AG04450 (cell line): Measurements from ENCODE around the gene KLHL29. TPM values are rescaled to one million over a fixed set of nuclear protein-coding genes. Genes with fewer than 3 reads are reported as not detected.

Source experiments
- CTCF ChIA-PET: fragments of 300-600, 350-600 bp; formaldehyde crosslinking; extraction: SDS; loops from one replicate; lab custom pipeline; 2022; ENCODE audit warnings: antibody characterized with exemption, inconsistent platforms; lab: Charles Lee
- POLR2A ChIA-PET: fragments of 350-600 bp; formaldehyde crosslinking; extraction: SDS; loops from one replicate; lab custom pipeline; 2021; ENCODE audit warnings: antibody characterized with exemption, inconsistent platforms; lab: Yijun Ruan, JAX
- DNase-seq: peaks from one replicate; pipeline ENCODE4 v3.0.0-alpha.2; 2011; ENCODE audit warnings: low read depth, low spot score
- H3K27ac ChIP-seq: one replicate; pipeline ENCODE4 v1.5.1; 2012; ENCODE audit warnings: low read depth, low read length, control low read depth
- H3K27me3 ChIP-seq: one replicate; pipeline ENCODE4 v1.6.0; 2012; ENCODE audit warnings: low read length; ENCODE audit not compliant: control insufficient read depth, insufficient read depth
- H3K4me3 ChIP-seq: 2 replicates; pipeline ENCODE4 v1.5.1; 2011; ENCODE audit warnings: mild to moderate bottlenecking, low read depth, low read length, control low read depth
- H3K9me3 ChIP-seq: 2 replicates; pipeline ENCODE4 v1.5.1; 2012; ENCODE audit warnings: low read length; ENCODE audit not compliant: control insufficient read depth, insufficient read depth
- polyA plus RNA-seq: library from polyadenylated mRNA; depleted of rRNA; stranded (reverse); fragments of >200 nt; gene quantifications from 2 replicates; pipeline ENCODE4 v1.2.3, GENCODE V29; 2011
- TF ChIP-seq, protein P1 (sequence below): IDR thresholded peaks from 2 replicates; pipeline ENCODE4 v1.5.1; 2011; ENCODE audit warnings: low read depth, low read length, control low read depth, inconsistent platforms

KLHL29 gene
- polyA plus RNA-seq, 1 experiment: 3.6 TPM

DNA sequence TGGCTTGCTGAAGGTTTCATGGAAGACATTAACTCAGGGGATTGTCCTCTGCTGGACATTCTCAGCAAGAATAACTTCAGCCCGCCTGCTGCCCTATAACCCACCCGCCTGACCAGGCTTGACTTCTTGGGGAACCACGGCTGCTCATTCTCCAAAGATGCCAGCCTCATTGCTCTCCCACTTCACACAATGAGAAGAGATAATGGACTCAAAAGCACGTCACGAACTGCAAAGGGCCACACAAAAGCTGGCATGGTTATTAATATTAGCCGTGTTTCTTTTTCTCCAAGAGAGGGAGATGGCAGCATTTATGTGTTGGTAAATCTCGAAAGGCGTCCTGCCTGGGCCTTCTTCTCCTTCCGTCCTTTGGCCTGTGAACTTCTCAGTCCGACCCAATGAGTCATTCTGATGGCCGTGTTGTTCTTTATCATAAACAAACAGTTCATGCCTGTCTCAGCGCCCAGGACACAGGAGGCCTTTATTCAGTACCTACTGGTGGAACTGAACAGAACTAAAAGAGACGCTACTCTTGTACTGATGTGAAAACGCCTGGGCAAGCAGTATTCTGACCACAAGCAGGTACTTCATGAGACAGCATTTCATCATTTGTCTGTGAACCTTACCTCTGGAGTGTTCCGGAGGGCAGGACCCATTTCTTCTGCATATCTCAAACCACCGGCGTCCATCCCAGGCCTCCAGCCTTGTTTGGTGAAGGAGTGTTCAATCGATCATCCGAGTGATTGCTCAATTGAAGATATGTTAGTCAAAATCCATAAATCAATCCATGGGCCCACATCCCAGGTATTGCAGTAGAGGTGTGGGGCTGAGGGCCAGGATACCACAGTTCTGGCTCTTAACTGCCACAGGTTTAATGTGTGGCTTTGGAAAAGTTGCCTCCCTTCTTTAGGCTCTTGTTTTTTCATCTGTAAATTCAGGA, 25.1 kb upstream of the KLHL29 start:
- TF ChIP-seq, protein P1, sequence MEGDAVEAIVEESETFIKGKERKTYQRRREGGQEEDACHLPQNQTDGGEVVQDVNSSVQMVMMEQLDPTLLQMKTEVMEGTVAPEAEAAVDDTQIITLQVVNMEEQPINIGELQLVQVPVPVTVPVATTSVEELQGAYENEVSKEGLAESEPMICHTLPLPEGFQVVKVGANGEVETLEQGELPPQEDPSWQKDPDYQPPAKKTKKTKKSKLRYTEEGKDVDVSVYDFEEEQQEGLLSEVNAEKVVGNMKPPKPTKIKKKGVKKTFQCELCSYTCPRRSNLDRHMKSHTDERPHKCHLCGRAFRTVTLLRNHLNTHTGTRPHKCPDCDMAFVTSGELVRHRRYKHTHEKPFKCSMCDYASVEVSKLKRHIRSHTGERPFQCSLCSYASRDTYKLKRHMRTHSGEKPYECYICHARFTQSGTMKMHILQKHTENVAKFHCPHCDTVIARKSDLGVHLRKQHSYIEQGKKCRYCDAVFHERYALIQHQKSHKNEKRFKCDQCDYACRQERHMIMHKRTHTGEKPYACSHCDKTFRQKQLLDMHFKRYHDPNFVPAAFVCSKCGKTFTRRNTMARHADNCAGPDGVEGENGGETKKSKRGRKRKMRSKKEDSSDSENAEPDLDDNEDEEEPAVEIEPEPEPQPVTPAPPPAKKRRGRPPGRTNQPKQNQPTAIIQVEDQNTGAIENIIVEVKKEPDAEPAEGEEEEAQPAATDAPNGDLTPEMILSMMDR: no peak
- Histone ChIP-seq H3K9me3 (no peaks in the 10 kb centered on the region), H3K4me3 (no peak overlapping the region), H3K27me3 (peaks cover 15% of the 10 kb centered on the region), H3K27ac (no peak overlapping the region)
- ChIA-PET POLR2A (no interaction called here), CTCF (no interaction called here)
- no peak for DNase-seq

DNA sequence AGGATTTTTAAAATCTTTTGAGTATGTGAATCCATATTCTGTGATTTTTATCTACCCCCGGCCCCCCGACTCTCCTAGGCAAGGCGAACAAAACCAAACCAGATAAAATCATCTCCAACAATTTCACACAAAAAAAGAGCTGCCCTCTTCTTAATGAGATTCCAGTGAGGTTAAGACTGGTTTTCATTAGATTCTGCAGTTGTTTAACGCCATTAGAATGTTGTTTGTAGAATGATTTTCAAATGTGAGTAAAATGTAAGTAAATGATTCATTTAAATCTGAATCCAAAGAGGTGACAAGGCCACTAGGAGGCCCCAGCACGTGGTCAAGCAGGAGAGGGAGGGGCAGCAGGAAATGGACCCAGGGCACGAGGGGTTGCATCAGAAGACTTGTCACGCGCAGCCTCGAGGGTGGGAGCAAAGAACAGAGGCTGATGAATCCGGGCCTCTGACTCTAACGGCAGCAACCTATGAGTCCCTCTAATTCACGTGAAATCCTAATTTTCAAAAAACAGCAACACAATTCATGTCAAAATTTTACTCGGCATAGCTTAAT, 24.3 kb upstream of the KLHL29 start:
- no peak for DNase-seq
- Histone ChIP-seq H3K9me3 (no peaks in the 10 kb centered on the region), H3K4me3 (no peak overlapping the region), H3K27me3 (peaks cover 15% of the 10 kb centered on the region), H3K27ac (no peak overlapping the region)
- TF ChIP-seq, protein P1: no peak
- ChIA-PET CTCF (no interaction called here), POLR2A (interaction anchor here (0.6 kb wide), 1 partner anchor 163 kb away, joined by 3 read pairs; no protein-coding TSS in a partner anchor)

DNA sequence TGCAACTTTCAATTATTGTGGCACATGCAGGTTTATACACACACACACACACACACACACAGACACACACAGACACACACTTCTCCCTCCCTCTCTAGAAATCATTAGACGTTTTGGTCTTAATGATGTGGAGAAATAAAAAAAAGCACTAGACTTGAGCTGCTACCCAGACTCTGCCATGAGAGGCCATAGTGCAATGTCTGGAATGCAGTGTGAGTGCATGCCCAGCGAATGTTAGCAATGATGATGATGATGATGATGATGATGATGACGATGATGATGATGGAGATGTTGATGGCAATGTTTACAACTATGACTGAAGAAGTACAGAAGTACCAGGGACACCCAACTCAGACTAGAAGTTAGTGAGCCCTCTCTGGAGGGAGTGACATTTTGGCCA, 23.8 kb upstream of the KLHL29 start:
- Histone ChIP-seq H3K4me3 (no peak overlapping the region), H3K27ac (no peak overlapping the region), H3K9me3 (no peaks in the 10 kb centered on the region), H3K27me3 (peaks cover 15% of the 10 kb centered on the region)
- TF ChIP-seq, protein P1: no peak
- ChIA-PET CTCF (interaction anchor here (0.7 kb wide), 1 partner anchor 10 kb away, joined by 4 read pairs; no protein-coding TSS in a partner anchor), POLR2A (interaction anchor here (0.6 kb wide), 1 partner anchor 163 kb away, joined by 3 read pairs; no protein-coding TSS in a partner anchor)
- no peak for DNase-seq

DNA sequence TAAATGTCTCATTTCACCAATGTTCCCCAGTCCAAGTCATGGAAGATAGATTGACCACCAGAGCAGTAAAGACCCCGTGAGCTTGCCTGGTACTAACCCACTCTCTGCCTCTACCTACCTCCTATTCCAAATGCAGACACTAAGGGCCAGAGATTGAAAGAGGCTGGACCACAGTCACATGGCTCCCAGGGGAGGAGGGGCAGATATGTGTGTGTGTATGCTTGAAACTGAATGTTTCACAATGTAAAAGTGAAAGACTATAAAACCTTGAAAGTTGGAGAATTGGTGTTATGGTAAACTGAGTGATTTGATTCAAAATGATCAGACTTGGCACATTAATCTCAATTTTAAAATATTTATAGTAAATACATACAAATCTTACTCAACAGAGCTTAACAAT, 21.7 kb upstream of the KLHL29 start:
- CTCF ChIA-PET: interaction anchor here (2.4 kb wide), 1 partner anchor 11 kb away, joined by 19 read pairs; no protein-coding TSS in a partner anchor
- POLR2A ChIA-PET: no interaction called here

More for the DNA sequence above, 21.7 kb upstream of the KLHL29 start:
- TF ChIP-seq, protein P1: no peak
- no peak for DNase-seq
- Histone ChIP-seq H3K27me3 (peaks cover 10% of the 10 kb centered on the region), H3K4me3 (no peak overlapping the region), H3K27ac (no peak overlapping the region), H3K9me3 (no peaks in the 10 kb centered on the region)
